ENCODE results near the gene MYF6.

MYF6 gene

GRCh38 chr12:80717856-80718255, 10.4 kb downstream of the MYF6 start:
- H3K27me3 Mint-ChIP-seq (ENCODE audit: low read depth): peaks cover 29% of the 10 kb centered on the region
- peak overlapping the region in 2 of 3 experiments; percentile 24 to 81 for H3K4me3 Mint-ChIP-seq
- no peaks in the 10 kb centered on the region for H3K36me3 Mint-ChIP-seq (ENCODE audit: low read depth)
- TF ChIP-seq, protein P1, sequence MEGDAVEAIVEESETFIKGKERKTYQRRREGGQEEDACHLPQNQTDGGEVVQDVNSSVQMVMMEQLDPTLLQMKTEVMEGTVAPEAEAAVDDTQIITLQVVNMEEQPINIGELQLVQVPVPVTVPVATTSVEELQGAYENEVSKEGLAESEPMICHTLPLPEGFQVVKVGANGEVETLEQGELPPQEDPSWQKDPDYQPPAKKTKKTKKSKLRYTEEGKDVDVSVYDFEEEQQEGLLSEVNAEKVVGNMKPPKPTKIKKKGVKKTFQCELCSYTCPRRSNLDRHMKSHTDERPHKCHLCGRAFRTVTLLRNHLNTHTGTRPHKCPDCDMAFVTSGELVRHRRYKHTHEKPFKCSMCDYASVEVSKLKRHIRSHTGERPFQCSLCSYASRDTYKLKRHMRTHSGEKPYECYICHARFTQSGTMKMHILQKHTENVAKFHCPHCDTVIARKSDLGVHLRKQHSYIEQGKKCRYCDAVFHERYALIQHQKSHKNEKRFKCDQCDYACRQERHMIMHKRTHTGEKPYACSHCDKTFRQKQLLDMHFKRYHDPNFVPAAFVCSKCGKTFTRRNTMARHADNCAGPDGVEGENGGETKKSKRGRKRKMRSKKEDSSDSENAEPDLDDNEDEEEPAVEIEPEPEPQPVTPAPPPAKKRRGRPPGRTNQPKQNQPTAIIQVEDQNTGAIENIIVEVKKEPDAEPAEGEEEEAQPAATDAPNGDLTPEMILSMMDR (IDR thresholded peaks at IDR 0.05; ENCODE audit: unreplicated experiment in 3 of 3): no peak
- H3K27ac Mint-ChIP-seq: peak overlapping the region; percentile 33 to 60 (median 39)
- H3K9me3 Mint-ChIP-seq: no peaks in the 10 kb centered on the region
- H3K4me1 Mint-ChIP-seq: peaks cover 39% of the 10 kb centered on the region

- H3K9me3 Mint-ChIP-seq: no peaks in the 10 kb centered on the region
- H3K27me3 Mint-ChIP-seq (ENCODE audit: low read depth): peaks cover 12% of the 10 kb centered on the region
- no peaks in the 10 kb centered on the region for H3K36me3 Mint-ChIP-seq (ENCODE audit: low read depth)
- peaks cover 17% of the 10 kb centered on the region for H3K4me1 Mint-ChIP-seq
- peak overlapping the region in 1 of 3 experiments; percentile 43 for H3K4me3 Mint-ChIP-seq
- TF ChIP-seq, protein P1 (IDR thresholded peaks at IDR 0.05; ENCODE audit: unreplicated experiment in 3 of 3): no peak
- peak overlapping the region in 1 of 3 experiments; percentile 13 for H3K27ac Mint-ChIP-seq
Measured at GRCh38 chr12:80720516-80720915, 13.1 kb downstream of the MYF6 start.

DNA sequence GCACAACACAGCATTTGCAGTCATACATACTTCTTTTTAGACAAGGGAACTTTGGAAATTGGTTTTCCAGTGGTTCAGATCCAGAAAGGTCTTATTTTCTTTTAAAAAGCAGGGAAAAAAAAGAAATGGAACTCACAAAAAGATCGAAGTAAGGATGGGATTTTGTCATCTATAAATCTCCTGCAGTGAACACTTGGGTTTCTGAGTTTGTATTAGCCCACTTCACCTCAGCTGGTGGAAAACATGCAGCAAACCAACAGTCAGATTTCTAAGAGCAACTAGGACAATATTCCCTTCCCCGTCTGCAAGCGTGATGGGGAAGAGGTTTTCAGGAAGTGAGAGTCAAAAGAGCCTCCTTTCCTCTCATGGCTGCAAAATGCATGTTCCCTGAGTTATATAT, 13.9 kb downstream of the MYF6 start:
- peaks cover 5% of the 10 kb centered on the region for H3K27me3 Mint-ChIP-seq (ENCODE audit: low read depth)
- H3K4me1 Mint-ChIP-seq: peaks cover 9% of the 10 kb centered on the region
- H3K27ac Mint-ChIP-seq: no peak overlapping the region
- TF ChIP-seq, protein P1 (IDR thresholded peaks at IDR 0.05; ENCODE audit: unreplicated experiment in 3 of 3): no peak
- no peak overlapping the region for H3K4me3 Mint-ChIP-seq
- no peaks in the 10 kb centered on the region for H3K36me3 Mint-ChIP-seq (ENCODE audit: low read depth)
- no peaks in the 10 kb centered on the region for H3K9me3 Mint-ChIP-seq

DNA sequence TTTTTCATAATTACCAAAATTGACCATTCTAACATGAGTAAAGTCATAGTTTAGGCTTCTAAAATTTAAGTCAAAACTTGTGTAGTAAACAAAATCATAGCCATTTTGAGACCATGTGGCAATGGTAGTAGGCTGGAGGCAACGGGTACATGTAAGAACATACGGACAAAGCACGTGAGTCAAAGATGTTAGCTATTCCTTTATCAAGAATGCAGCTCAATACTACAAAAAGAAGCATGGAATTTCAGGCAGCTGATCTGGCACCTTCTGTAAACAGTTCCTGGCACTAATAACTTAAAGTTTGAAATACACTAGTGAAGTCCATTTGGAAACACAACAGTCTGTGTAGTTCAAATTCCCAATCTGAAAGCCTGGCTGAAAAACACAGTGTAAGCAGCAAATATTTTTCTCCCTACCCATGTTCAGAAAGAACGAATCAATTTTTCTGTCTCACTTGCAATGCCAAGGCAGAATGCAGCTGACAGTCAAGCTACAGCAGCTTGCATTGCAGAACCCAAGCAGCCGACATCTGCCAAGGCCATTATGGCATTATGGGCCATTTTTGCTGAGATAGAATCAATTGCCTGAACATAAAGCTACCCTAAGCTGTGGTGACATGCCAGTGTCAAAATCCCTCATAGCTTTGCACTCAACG, 38.5 kb downstream of the MYF6 start:
- no peaks in the 10 kb centered on the region for H3K9me3 Mint-ChIP-seq
- no peaks in the 10 kb centered on the region for H3K27me3 Mint-ChIP-seq (ENCODE audit: low read depth)
- no peak overlapping the region for H3K4me3 Mint-ChIP-seq
- peak overlapping the region in 1 of 3 experiments; percentile 37 for H3K27ac Mint-ChIP-seq
- H3K4me1 Mint-ChIP-seq: peaks cover 50% of the 10 kb centered on the region
- no peaks in the 10 kb centered on the region for H3K36me3 Mint-ChIP-seq (ENCODE audit: low read depth)
- TF ChIP-seq, protein P1 (IDR thresholded peaks at IDR 0.05; ENCODE audit: unreplicated experiment in 3 of 3): no peak

GRCh38 chr12:80747800-80748199, 40.4 kb downstream of the MYF6 start:
- no peaks in the 10 kb centered on the region for H3K36me3 Mint-ChIP-seq (ENCODE audit: low read depth)
- peak overlapping the region in 1 of 3 experiments; percentile 4 for H3K4me3 Mint-ChIP-seq
- H3K27ac Mint-ChIP-seq: peak overlapping the region in 1 of 3 experiments; percentile 57
- H3K9me3 Mint-ChIP-seq: no peaks in the 10 kb centered on the region
- H3K4me1 Mint-ChIP-seq: peaks cover 37% of the 10 kb centered on the region
- TF ChIP-seq, protein P1 (IDR thresholded peaks at IDR 0.05; ENCODE audit: unreplicated experiment in 3 of 3): no peak
- H3K27me3 Mint-ChIP-seq (ENCODE audit: low read depth): no peaks in the 10 kb centered on the region

GRCh38 chr12:80749456-80749855, 42.0 kb downstream of the MYF6 start:
- Mint-ChIP-seq H3K9me3 (no peaks in the 10 kb centered on the region), H3K27me3 (ENCODE audit: low read depth) (no peaks in the 10 kb centered on the region), H3K36me3 (ENCODE audit: low read depth) (no peaks in the 10 kb centered on the region), H3K4me3 (no peak overlapping the region), H3K27ac (peak overlapping the region in 2 of 3 experiments; percentile 18 to 77), H3K4me1 (peaks cover 36% of the 10 kb centered on the region)
- TF ChIP-seq, protein P1 (IDR thresholded peaks at IDR 0.05; ENCODE audit: unreplicated experiment in 3 of 3): no peak
